NCI-H460 (cell line): ENCODE measurements around the gene TNIK. TPM values are rescaled to one million over a fixed set of nuclear protein-coding genes. Genes with fewer than 3 reads are reported as not detected.
"Not testable (repeated sequence)": the region's sequence is repeated elsewhere in the genome, so short reads cannot be mapped to it uniquely, and the experiment has no call there.

Source experiments
- DNase-seq: peaks from one replicate; pipeline ENCODE4 v3.0.0-alpha.2; 2016; ENCODE audit warnings: low read depth; ENCODE audit errors: extremely low read depth
- total RNA-seq: library from RNA; depleted of rRNA; stranded (reverse); fragments of >200 nt; shearing (Covaris generic); gene quantifications from 2 replicates; pipeline ENCODE4 v1.2.3, GENCODE V29; 2014

Gene TNIK
- total RNA-seq, 1 experiment from 2014 or later = 1.1 TPM

- DNase-seq = not testable (repeated sequence)
These were observed 12.7 kb downstream of the TNIK start for GRCh38 chr3:171447579-171447891.

GRCh38 chr3:171446801-171447578 lies 13.2 kb downstream of the TNIK start:
- DNase-seq = peak; percentile 27

- no peak for DNase-seq
These were observed 13.9 kb downstream of the TNIK start for GRCh38 chr3:171446301-171446700.

- DNase-seq = no peak
These were observed 14.5 kb downstream of the TNIK start for GRCh38 chr3:171445620-171446204.

GRCh38 chr3:171444001-171444690 lies 16.1 kb downstream of the TNIK start:
- DNase-seq = no peak

- DNase-seq = no peak
These were observed 16.8 kb downstream of the TNIK start for GRCh38 chr3:171443211-171443957.

- no peak for DNase-seq
These were observed 18.0 kb downstream of the TNIK start for GRCh38 chr3:171442184-171442583.

- no peak for DNase-seq
These were observed 18.8 kb downstream of the TNIK start for GRCh38 chr3:171441381-171441780.

- no peak for DNase-seq
These were observed 20.2 kb downstream of the TNIK start for GRCh38 chr3:171439996-171440395.

GRCh38 chr3:171437115-171437756 lies 23.0 kb downstream of the TNIK start:
- no peak for DNase-seq

- no peak for DNase-seq
These were observed 23.8 kb downstream of the TNIK start for GRCh38 chr3:171436380-171436779.

GRCh38 chr3:171435757-171436156 lies 24.4 kb downstream of the TNIK start:
- DNase-seq = no peak

- DNase-seq = no peak
These were observed 25.1 kb downstream of the TNIK start for GRCh38 chr3:171435143-171435542.

- no peak for DNase-seq
These were observed 27.7 kb downstream of the TNIK start for GRCh38 chr3:171432548-171432947.

- no peak for DNase-seq
These were observed 28.7 kb downstream of the TNIK start for GRCh38 chr3:171431550-171431949.

- DNase-seq = no peak
These were observed 29.7 kb downstream of the TNIK start for GRCh38 chr3:171430530-171430929.

- DNase-seq = no peak
These were observed 30.6 kb downstream of the TNIK start for GRCh38 chr3:171429635-171430034.

- no peak for DNase-seq
These were observed 31.3 kb downstream of the TNIK start for GRCh38 chr3:171428892-171429291.

- no peak for DNase-seq
These were observed 31.9 kb downstream of the TNIK start for GRCh38 chr3:171428321-171428787.

- DNase-seq = no peak
These were observed 32.4 kb downstream of the TNIK start for GRCh38 chr3:171427771-171428320.
